GM18519 (cell line): ENCODE measurements around the gene STX4.

Experiments
- ATAC-seq: cut with Tn5 transposase; IDR thresholded peaks from one replicate; pipeline ENCODE4 v1.9.1; 2021; ENCODE audit warnings: mild to moderate bottlenecking, moderate library complexity; ENCODE audit not compliant: unreplicated experiment, low FRiP score

The STX4 gene

DNA sequence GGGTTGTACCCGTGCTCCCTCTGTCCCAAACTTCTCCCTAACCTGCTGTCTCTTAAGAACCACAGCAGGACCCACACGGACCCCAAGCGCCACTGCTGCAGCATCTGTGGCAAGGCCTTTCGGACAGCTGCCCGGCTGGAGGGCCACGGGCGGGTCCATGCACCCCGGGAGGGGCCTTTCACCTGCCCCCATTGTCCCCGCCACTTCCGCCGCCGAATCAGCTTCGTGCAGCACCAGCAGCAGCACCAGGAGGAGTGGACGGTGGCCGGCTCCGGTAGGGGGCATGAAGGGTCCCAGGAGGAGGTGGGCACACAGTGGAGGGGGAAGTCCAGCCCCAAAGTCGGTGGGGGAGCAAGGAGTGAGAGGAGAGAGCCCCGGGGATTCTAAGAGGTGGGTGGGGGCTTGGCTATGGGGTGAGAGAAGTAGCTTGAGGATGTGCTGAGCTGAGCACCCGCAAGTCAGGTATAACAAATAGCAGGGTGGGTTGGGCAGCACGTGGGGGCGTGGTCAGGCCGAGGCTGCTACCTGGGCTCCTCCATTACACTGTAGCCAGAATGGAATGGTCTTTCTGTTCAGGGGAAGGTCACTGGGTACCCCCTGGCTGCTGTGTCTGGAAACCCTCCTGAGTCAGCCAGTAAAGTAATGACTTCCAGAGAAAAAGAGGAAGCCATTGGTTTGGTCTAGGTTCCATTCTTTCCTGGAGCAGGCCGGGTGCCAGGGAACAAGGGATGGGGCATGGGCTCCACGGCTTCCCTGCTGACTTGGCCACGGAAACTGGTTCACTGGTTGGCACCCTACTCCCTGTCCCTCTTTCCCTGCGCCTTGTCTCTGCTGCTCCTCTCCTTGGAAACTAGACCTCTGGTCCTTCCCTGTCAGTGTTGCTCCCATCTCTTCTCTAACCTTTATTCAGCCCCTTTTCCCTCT lies 48.3 kb downstream of the STX4 start:
- no peak for ATAC-seq

DNA sequence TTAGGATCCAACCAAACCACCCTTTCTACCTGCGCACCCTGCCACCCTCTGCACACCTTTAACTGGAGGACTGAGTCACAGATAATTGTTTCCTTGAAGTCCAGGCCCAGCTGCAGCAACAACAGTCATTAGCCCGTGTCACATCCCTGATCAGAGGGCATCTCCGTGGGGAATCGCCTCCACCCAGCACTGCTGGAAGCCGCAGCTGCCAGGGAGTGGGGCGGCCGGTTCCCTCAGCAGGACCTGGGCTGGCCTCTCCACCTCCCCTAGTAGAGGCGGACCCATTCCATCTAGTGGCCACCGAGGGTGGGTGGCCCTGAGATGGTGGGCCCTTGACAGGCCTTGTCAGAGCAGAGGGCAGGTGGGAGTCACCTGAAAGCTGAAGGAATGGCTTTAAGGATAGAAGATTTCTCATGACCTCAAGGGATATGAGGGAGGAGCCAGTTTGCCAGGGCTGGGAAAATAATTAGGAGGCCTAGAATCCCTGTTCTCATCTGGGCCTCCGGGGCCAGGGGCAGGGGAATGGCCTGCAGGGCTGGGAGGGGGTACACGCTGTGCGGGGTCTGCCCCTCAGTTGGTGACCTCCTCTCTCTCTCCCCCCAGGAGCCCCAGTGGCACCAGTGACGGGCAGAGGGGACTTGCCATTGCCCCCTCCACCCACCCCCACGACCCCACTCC lies 49.1 kb downstream of the STX4 start:
- no peak for ATAC-seq

DNA sequence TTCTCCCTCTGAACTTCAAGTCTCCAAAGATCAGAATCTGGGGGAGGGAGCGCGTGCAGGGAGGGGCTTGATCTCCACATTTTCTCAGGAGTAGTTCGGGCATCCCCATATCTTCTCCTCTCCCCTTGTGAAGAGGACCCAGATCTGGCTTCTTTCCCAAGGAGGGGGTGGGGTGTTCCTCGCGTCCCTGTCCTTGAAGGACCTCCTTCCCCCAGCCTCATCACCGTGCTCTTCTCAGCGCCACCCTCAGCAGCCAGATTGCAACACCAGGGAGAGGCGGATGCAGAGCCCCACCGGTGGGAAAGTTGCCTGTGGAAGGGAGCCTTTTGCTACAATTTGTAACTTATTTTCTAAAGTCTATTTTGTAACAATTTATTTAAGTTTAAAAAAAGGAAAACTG lies 49.7 kb downstream of the STX4 start:
- no peak for ATAC-seq

DNA sequence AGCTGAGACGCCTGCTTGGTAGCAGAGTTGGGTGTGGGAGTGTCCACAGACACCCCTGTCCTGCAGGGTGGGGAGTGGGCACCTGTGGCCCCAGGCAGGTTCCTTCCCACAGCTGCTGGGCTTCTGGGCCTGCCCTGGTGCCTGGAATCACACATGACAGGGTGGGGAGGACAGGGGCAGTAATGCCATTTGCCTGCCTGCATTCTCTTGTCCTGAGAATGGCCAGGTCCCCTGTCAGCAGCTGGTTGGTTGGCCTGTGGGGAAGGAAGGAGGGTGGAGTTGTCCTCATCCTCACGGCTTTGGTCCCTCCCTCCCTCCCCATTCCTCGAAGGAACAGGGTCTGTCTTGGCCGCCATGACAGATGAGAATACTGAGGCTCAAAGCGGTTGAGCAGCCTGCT lies 50.2 kb downstream of the STX4 start:
- ATAC-seq: no peak

DNA sequence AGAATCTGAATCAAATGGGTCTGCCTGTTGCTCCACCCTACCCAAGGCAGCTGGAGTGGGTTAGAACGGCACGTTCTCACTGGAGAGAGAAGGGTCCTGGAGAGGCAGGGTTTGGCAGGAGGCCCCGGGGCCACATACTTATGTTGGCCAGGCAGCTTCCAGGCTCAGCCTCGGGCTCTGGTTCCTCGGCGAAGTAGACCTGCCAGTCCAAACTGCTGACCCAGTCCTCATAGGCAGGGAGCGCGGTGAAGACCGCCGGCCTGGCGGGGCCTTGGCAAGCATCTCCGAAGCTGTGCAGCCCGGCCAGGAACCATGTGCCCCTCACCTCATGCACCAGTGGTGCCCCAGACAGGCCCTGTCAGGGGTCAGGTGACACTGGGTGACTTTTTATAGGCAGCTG lies 50.6 kb downstream of the STX4 start:
- ATAC-seq: no peak

DNA sequence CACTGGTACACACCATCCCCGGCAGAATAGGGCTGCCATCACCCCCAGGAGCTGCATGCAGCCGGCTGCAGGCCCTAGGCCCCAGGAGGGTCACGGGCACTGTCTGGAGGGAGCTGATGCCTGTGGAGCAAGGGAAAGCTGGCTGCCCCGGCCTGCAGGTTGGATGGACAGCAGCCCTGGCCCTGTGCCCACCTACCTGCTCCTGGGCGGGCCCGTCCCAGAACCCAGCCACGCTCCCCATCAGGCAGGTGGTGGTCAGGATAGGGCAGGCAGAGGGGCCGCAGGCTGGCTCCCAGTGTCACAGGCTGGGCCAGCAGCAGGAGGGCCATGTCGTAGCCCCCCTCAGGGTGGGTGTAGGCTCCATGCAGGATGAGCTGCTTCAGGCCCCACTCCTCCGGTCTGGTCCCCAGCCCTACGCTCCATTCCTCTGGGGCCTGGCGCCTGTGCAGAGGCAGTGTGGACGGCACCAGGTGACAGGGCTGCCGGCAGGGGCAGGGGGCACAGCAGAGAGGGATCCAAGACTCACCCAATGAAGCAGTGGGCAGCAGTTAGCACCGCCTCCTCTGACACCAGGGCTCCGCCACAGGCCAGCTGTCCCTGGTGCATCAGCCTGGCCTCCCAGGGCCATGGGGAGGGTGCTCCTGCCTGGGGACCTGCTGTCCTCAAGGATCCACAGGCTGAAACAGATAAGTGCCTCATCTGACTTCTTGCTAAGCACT lies 51.4 kb downstream of the STX4 start:
- no peak for ATAC-seq

DNA sequence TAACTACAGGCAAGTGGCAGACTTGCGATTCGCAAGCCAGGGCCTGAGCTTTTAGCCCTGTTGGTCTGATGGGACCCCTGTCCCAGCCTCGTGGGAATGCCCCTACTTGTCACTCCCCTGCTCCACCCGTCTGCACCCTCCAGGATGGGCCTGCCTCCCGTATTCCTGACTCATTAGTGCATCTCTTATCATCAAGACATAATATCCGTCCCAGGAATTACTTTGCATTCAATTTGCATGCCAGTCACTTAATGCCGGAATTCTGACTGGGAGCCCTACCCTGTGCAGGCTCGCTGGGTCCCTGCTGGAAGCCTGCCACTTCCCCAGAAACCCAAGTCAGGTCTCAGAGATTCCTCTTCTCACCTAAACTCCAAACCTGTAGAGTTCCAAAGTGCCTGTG lies 52.1 kb downstream of the STX4 start:
- ATAC-seq: no peak

DNA sequence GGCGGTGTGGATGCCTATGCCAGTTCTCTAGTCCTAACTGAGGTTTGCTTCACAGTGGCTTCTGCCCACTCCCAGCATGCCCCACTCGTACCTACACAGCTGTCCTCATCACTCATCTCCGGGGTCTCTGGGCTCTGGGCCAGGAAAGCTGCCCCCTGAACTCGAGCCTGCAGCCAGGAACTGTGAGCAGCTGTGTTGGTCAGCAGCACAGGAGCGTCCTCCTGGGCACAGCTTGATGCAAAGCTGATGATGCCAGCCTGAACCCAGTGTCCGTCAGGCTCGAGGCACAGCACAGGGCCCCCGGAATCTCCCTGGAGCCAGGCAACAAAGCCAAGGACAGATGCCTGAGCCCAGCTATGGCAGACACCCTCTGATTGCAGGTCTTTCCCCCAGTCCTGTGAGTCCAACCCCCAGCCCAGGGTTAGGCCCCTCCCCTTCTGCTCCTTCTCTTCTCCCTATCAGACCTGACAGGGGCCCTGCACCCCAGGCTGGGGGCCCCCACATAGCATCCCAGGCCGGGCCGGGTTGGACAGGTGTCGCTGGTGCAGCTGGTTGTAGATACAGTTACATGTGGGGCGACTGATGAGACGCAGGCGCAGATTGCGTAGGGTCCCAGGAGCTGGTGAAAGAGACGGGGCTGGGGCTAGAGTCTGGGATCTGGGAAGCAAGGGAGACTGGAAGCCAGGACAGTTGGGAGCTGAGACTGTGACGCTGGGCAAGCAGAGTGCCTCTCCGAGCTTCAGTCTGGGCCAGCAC lies 52.7 kb downstream of the STX4 start:
- ATAC-seq: no peak

DNA sequence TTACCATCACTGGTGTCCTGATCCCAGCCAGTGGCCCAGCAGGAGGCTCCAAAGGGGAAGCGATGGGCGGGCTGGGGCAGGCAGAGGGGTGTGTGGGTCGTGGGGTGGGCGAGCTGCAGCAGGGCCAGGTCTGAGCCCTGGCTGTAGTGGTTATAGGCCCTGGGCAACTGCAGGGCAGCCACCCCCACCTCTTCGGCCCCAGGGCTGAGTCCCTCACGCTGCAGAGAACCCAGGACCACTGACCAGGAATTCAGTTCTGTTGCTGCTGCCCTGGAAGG lies 53.2 kb downstream of the STX4 start:
- no peak for ATAC-seq

DNA sequence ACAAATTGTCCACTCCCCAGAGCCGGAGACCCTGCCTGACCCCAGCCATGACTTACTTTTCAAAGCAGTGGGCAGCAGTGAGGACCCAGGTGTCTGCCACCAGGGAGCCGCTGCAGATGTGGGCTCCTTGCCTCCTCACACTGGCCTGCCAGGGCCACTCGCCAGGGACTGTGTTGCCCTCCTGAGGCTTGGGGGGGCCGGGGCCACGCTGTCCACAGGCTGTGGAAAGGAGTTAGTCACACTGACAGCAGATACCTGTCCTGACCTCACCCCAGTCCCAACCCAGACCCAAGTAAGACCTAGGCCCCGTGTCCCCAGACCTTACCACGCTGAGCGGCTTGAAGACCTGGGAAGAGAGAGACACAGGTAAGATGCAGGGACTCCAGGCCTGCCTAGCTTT lies 54.1 kb downstream of the STX4 start:
- no peak for ATAC-seq

DNA sequence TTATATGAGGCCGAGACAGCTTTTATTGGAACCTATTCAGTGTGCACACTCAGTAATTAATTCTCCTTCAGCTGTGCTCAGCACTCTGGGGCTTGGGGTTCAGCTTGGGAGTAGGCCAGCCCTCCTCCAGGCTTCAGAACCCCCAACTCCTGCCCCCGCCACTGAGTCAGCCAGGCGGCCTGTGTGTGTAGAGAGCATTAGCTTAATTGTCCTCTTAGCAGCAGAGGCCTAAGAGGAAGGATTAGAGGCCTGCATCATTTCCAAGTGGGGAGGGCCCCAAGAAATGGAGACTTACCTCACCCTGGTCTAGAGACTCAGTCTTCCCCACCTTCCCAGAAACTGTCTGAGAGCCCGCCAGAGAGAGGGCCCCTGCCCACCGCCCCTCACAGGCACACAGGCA lies 54.6 kb downstream of the STX4 start:
- no peak for ATAC-seq

DNA sequence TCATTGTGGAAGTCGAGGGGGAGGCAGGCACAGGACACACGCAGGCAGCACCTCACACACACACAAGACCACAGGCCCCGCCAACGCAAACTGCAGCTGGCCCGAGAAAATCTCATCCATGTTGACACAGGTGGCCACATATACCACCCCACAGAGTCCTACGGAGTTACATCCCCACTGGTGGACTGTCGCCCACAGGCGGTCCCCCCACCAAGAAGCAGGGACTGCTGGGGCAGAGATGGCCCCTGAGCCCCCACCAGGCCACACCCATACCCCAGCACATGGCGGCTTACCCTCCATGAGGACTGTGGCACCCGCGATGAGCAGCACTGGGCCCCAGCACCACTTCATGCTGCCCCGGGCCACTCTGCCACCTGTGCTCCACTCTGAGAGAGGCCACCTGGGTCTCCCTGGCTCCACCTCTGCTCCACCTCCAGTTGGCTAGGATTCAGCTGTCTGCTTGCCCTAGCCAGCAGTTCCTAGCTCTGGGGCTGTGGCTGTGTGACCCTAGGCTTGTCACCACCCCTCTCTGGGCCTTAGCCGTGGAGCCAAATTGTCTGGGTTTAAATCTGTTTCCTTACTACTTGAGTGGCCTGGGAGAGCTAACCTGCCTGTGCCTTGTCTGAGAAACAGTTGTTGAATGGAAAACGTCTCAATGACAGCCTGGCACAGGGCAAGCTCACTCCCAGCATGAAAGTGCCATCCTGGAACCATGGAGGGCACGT lies 55.3 kb downstream of the STX4 start, which contains the start of gene PRSS53:
PRSS53 (minus strand) TSS at position 485 of the 725 bp plus-strand sequence; CDS start at position 351, 134 bp downstream.
- no peak for ATAC-seq

DNA sequence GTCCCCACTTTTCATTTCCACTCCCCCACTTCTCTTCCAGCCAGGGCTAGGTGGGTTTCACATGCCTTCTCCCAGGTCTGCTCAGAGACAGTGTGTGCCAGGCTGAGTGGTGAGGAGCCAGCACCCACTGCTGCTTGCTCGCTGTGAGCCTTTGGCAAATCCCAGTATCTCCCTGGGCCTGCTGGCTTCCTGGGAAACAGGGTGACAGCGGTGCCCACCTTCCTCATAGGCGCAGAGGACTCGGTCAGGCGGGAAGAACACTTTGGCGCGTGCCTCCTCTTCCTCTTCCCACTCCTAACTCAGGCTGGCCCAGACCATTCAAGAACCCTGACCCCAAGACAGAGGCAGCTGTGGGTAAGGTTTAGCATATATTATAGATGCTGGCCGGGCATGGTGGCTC lies 55.8 kb downstream of the STX4 start:
- no peak for ATAC-seq
